Caco-2 (cell line): Measurements from ENCODE around the gene EGFL7. TPM values are rescaled to one million over a fixed set of nuclear protein-coding genes. Genes with fewer than 3 reads are reported as not detected.

Experiments
- BruUV-seq: library from RNA; stranded (reverse); fragments of 400-500 nt; replicated peaks from 2 replicates; lab custom pipeline; 2021; lab: Mats Ljungman, UMichigan
- CTCF ChIA-PET: fragments of 300-600 bp; sonication (Branson Sonifier 250); formaldehyde crosslinking; loops from one replicate; lab custom pipeline; 2022; ENCODE audit warnings: antibody characterized with exemption; lab: Charles Lee
- POLR2A ChIA-PET: fragments of 300-600 bp; sonication (Branson Sonifier 250); formaldehyde crosslinking; loops from one replicate; lab custom pipeline; 2022; ENCODE audit warnings: antibody characterized with exemption; lab: Charles Lee
- DNase-seq, 2 experiments: peaks; one replicate each; pipeline versions ENCODE4 v3.0.0 to v3.0.0-alpha.2; 2020 to 2022
- H3K27me3 ChIP-seq: replicated peaks from 2 replicates; pipeline ENCODE4 v1.6.0; 2011; ENCODE audit warnings: low read length; ENCODE audit not compliant: control insufficient read depth, insufficient read depth
- H3K36me3 ChIP-seq: 2 replicates; pipeline ENCODE4 v1.5.1; 2011; ENCODE audit warnings: low read length; ENCODE audit not compliant: control insufficient read depth, insufficient read depth
- H3K4me1 ChIP-seq: fragments of 250-450 bp; sonication (Bioruptor Pico); 2 replicates; pipeline ENCODE4 v1.5.1; 2020; ENCODE audit warnings: mild to moderate bottlenecking
- H3K4me3 ChIP-seq: 2 replicates; pipeline ENCODE4 v1.5.1; 2011; ENCODE audit warnings: low read depth, mild to moderate bottlenecking, control low read depth, low read length
- H3K9me3 ChIP-seq: fragments of 250-450 bp; sonication (Bioruptor Pico); 2 replicates; pipeline ENCODE4 v1.5.1; 2020; ENCODE audit warnings: mild to moderate bottlenecking, moderate library complexity
- H3K27ac Mint-ChIP-seq: one replicate; pipeline ENCODE4 v1.8.0; 2022; ENCODE audit warnings: mixed read lengths; ENCODE audit not compliant: unreplicated experiment
- H3K27me3 Mint-ChIP-seq: one replicate; pipeline ENCODE4 v1.8.0; 2022; ENCODE audit warnings: mixed read lengths; ENCODE audit not compliant: insufficient read depth, unreplicated experiment
- H3K36me3 Mint-ChIP-seq: one replicate; pipeline ENCODE4 v1.8.0; 2022; ENCODE audit warnings: mild to moderate bottlenecking, mixed read lengths; ENCODE audit not compliant: insufficient read depth, unreplicated experiment
- H3K4me1 Mint-ChIP-seq: one replicate; pipeline ENCODE4 v1.8.0; 2022; ENCODE audit warnings: low read depth, mixed read lengths; ENCODE audit not compliant: unreplicated experiment
- H3K4me3 Mint-ChIP-seq: one replicate; pipeline ENCODE4 v1.8.0; 2022; ENCODE audit warnings: mild to moderate bottlenecking, moderate library complexity, mixed read lengths; ENCODE audit not compliant: unreplicated experiment
- H3K9me3 Mint-ChIP-seq: one replicate; pipeline ENCODE4 v1.8.0; 2022; ENCODE audit warnings: mixed read lengths; ENCODE audit not compliant: unreplicated experiment
- intact Hi-C: fragments of 100-400 bp; cut with micrococcal nuclease; formaldehyde crosslinking; loops from one replicate; pipeline ENCODE4 v1.10.0; 2022; ENCODE audit not compliant: unreplicated experiment
- total RNA-seq: library from RNA; stranded (reverse); gene quantifications from 2 replicates; pipeline ENCODE4 v1.2.3, GENCODE V29; 2022
- TF ChIP-seq, protein P1 (sequence below), 2 experiments: fragments of 200-600 bp in 1 of 2; IDR thresholded peaks; 1 replicate in 1 of 2; 2 replicates in 1 of 2; pipeline versions ENCODE4 v1.5.1 to v1.8.0; 2011 to 2022; ENCODE audit warnings: antibody characterized with exemption in 1 of 2, control low read depth in 1 of 2, inconsistent platforms in 1 of 2, low read depth in 1 of 2, low read length in 1 of 2, mild to moderate bottlenecking in 1 of 2, moderate library complexity in 1 of 2; ENCODE audit not compliant: insufficient read depth in 1 of 2, severe bottlenecking in 1 of 2, unreplicated experiment in 1 of 2

The EGFL7 gene
- total RNA-seq, 1 experiment from 2014 or later: 30.2 TPM

DNA sequence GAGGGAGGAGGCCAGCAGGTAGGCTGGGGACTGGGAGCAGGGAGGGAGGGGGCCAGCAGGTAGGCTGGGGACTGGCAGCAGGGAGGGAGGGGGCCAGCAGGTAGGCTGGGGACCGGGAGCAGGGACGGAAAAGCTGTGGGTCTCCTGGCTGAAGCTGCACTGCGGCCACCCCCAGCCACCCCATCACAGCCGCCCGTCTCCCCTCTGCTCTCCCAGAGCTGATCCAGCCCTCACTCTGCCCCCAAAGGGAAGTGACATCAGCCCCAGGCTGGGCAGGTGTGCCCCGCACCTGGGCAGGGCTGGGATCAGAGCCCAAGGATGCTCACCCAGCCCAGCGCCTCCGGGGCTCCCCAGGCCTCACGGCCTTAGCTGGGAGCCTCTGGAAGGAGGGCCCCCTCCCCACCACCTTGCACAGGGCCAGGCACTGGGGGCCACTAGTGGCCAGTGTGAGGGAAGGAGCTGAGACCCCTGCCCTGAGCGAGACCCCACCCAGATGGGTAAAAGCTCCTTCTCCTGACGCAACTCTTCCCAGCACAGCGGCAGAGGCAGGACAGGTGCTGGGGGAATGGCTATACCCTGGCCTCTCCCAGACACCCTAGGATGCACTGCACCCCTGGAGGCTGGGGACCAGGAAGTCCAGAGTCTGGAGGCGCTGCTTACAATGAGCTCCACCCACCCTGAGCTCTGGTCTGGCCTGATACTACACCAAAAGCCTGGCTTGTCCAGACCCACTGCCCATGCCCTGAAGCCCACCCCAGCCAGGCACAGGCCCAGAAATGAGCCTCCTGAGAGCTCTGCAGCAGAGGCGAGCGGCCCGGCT lies 13.0 kb downstream of the EGFL7 start:
- H3K27me3 ChIP-seq: no peaks in the 10 kb centered on the region
- ChIA-PET POLR2A (no interaction called here), CTCF (interaction anchor here (0.6 to 1.5 kb wide), 3 partner anchors 11 to 576 kb away, joined by 3 to 10 read pairs (median 4); partner anchors contain the start of gene AGPAT2)
- TF ChIP-seq, protein P1, sequence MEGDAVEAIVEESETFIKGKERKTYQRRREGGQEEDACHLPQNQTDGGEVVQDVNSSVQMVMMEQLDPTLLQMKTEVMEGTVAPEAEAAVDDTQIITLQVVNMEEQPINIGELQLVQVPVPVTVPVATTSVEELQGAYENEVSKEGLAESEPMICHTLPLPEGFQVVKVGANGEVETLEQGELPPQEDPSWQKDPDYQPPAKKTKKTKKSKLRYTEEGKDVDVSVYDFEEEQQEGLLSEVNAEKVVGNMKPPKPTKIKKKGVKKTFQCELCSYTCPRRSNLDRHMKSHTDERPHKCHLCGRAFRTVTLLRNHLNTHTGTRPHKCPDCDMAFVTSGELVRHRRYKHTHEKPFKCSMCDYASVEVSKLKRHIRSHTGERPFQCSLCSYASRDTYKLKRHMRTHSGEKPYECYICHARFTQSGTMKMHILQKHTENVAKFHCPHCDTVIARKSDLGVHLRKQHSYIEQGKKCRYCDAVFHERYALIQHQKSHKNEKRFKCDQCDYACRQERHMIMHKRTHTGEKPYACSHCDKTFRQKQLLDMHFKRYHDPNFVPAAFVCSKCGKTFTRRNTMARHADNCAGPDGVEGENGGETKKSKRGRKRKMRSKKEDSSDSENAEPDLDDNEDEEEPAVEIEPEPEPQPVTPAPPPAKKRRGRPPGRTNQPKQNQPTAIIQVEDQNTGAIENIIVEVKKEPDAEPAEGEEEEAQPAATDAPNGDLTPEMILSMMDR (IDR thresholded peaks at IDR 0.05; ENCODE audit: insufficient read depth in 1 of 2, low read depth in 1 of 2, low read length in 1 of 2, severe bottlenecking in 1 of 2, unreplicated experiment in 1 of 2): no peak
- peaks cover 19% of the 10 kb centered on the region for H3K4me1 ChIP-seq
- intact Hi-C loops: no loop called here
- no peaks in the 10 kb centered on the region for H3K9me3 Mint-ChIP-seq
- H3K36me3 ChIP-seq: no peaks in the 10 kb centered on the region; the same call in 1 of the 2 replicates
- no peak overlapping the region for H3K4me3 ChIP-seq
- no TSS peak for BruUV-seq
- DNase-seq: no peak
- no peak overlapping the region for H3K27ac Mint-ChIP-seq
- H3K4me1 Mint-ChIP-seq: no peaks in the 10 kb centered on the region
- H3K27me3 Mint-ChIP-seq: no peaks in the 10 kb centered on the region
- H3K36me3 Mint-ChIP-seq: peaks cover 17% of the 10 kb centered on the region
- H3K9me3 ChIP-seq: no peaks in the 10 kb centered on the region
- H3K4me3 Mint-ChIP-seq: no peak overlapping the region

DNA sequence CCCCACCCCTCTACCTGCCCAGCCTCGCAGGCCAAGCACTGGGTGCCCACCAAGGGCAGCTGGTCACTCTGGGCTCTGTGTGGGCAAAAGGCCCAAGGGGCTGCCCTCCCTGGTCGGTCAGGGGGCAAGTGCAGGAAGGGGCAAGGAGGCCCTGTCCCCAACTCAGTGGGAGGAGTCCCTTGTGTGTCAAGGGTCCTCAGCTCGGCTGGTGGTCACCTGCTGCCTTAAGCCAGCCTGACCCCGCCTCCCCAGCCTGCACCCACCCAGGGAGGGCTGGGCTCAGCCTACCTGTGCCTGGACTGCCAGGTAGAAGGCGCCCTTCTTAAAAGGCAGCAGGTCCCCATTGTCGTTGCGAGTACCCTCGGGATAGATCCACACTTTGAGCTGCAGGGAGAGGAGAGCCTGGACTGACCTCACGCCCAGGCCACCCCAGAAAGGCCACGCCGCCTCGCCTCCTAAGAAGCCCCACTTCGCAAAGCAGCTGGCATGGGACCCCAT lies 13.6 kb downstream of the EGFL7 start:
- no peaks in the 10 kb centered on the region; the same call in 1 of the 2 replicates for H3K36me3 ChIP-seq
- Mint-ChIP-seq H3K36me3 (peaks cover 17% of the 10 kb centered on the region), H3K4me1 (no peaks in the 10 kb centered on the region), H3K27ac (no peak overlapping the region), H3K9me3 (no peaks in the 10 kb centered on the region), H3K4me3 (no peak overlapping the region), H3K27me3 (no peaks in the 10 kb centered on the region)
- ChIA-PET POLR2A (interaction anchor here (1.1 kb wide), 1 partner anchor 17 kb away, joined by 3 read pairs; no protein-coding TSS in a partner anchor), CTCF (interaction anchor here (0.6 to 1.5 kb wide), 3 partner anchors 11 to 576 kb away, joined by 3 to 10 read pairs (median 4); partner anchors contain the start of gene AGPAT2)
- BruUV-seq: no TSS peak
- H3K4me3 ChIP-seq: no peak overlapping the region
- peaks cover 20% of the 10 kb centered on the region for H3K4me1 ChIP-seq
- intact Hi-C loops: no loop called here
- no peaks in the 10 kb centered on the region for H3K9me3 ChIP-seq
- H3K27me3 ChIP-seq: no peaks in the 10 kb centered on the region
- no peak for DNase-seq
- TF ChIP-seq, protein P1 (IDR thresholded peaks at IDR 0.05; ENCODE audit: insufficient read depth in 1 of 2, low read depth in 1 of 2, low read length in 1 of 2, severe bottlenecking in 1 of 2, unreplicated experiment in 1 of 2): no peak

DNA sequence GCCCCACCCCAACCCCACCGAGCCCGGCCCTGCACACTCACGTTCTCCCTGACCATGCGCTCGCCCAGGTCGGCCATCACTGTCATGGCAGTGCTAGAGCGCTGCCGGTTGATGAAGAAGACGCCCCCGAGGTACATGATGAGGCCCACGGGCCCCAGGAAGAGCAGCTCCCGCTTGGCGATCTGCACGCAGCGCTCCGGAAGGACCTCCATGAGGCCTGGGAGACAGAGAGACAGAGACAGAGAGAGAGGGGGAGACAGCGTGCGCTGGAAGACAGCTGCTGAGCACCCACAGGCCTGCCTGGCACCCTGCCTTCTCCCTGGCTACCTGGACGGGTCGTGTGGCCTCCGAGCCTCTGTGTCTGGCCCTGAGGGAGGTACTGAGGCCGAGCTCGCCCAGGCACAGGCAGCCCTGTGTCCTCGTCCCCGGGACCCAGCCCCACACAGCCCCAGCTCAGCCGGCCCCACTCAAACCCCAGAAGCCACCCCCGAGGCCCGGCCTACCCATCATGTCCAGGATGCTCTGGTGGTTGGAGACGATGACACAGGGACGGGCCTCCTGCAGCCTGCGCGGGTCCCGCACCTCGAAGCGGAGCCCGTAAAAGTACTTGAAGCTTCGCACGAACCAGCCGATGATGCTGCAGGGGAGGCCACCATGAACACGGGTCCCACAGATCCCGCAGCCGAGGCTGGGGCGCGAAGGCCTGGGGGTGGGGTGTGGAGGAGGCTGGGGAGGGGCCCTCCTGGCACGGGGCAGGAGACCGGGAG lies 14.4 kb downstream of the EGFL7 start:
- H3K9me3 Mint-ChIP-seq: no peaks in the 10 kb centered on the region
- Histone ChIP-seq H3K4me3 (no peak overlapping the region), H3K36me3 (no peaks in the 10 kb centered on the region; the same call in 1 of the 2 replicates), H3K9me3 (no peaks in the 10 kb centered on the region), H3K27me3 (no peaks in the 10 kb centered on the region), H3K4me1 (peaks cover 21% of the 10 kb centered on the region)
- H3K27me3 Mint-ChIP-seq: no peaks in the 10 kb centered on the region
- DNase-seq: no peak
- ChIA-PET CTCF (interaction anchor here (1.5 kb wide), 1 partner anchor 17 kb away, joined by 10 read pairs; no protein-coding TSS in a partner anchor), POLR2A (interaction anchor here (1.1 kb wide), 1 partner anchor 16 kb away, joined by 3 read pairs; no protein-coding TSS in a partner anchor)
- no TSS peak for BruUV-seq
- no peaks in the 10 kb centered on the region for H3K4me1 Mint-ChIP-seq
- no peak overlapping the region for H3K4me3 Mint-ChIP-seq
- H3K36me3 Mint-ChIP-seq: peaks cover 17% of the 10 kb centered on the region
- intact Hi-C loops: no loop called here
- TF ChIP-seq, protein P1 (IDR thresholded peaks at IDR 0.05; ENCODE audit: insufficient read depth in 1 of 2, low read depth in 1 of 2, low read length in 1 of 2, severe bottlenecking in 1 of 2, unreplicated experiment in 1 of 2): no peak
- no peak overlapping the region for H3K27ac Mint-ChIP-seq
